ENCODE measurements around the gene ZNF521.

- TF ChIP-seq, protein P1, sequence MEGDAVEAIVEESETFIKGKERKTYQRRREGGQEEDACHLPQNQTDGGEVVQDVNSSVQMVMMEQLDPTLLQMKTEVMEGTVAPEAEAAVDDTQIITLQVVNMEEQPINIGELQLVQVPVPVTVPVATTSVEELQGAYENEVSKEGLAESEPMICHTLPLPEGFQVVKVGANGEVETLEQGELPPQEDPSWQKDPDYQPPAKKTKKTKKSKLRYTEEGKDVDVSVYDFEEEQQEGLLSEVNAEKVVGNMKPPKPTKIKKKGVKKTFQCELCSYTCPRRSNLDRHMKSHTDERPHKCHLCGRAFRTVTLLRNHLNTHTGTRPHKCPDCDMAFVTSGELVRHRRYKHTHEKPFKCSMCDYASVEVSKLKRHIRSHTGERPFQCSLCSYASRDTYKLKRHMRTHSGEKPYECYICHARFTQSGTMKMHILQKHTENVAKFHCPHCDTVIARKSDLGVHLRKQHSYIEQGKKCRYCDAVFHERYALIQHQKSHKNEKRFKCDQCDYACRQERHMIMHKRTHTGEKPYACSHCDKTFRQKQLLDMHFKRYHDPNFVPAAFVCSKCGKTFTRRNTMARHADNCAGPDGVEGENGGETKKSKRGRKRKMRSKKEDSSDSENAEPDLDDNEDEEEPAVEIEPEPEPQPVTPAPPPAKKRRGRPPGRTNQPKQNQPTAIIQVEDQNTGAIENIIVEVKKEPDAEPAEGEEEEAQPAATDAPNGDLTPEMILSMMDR (IDR thresholded peaks at IDR 0.05; ENCODE audit: insufficient read depth, low read depth, low read length) = no peak
- no peak for TF ChIP-seq EZH2 (IDR thresholded peaks at IDR 0.05; ENCODE audit: insufficient read depth, low read length)
Observed at GRCh38 chr18:25335062-25335461, 16.9 kb downstream of the ZNF521 start.
